SK-N-SH treated with all-trans-retinoic acid at 6 μM for 48 hours (cell line): ENCODE measurements around the gene RAG1.

Experiments used
- ATAC-seq: fragments of 200-7000 bp; cut with Tn5 transposase; 3 replicates; pipeline ENCODE4 v1.9.1; 2020; ENCODE audit warnings: mild to moderate bottlenecking, moderate library complexity
- ARNTL ChIP-seq: fragments of 450-650 bp; formaldehyde crosslinking; IDR thresholded peaks from 2 replicates; pipeline ENCODE4 v1.5.0; 2020; ENCODE audit warnings: low read depth, mild to moderate bottlenecking, moderate library complexity, borderline replicate concordance
- BACH2 ChIP-seq: fragments of 250-450 bp; sonication (Bioruptor Pico); IDR thresholded peaks from 2 replicates; pipeline ENCODE4 v1.9.0; 2021; ENCODE audit warnings: mild to moderate bottlenecking, borderline replicate concordance
- CREB5 ChIP-seq: fragments of 250-450 bp; sonication (Bioruptor Pico); IDR thresholded peaks from 2 replicates; pipeline ENCODE4 v1.5.1; 2020; ENCODE audit warnings: low read depth, mild to moderate bottlenecking, moderate library complexity
- CSDC2 ChIP-seq: fragments of 250-450 bp; sonication (Bioruptor Pico); IDR thresholded peaks from 2 replicates; pipeline ENCODE4 v1.5.0; 2020; ENCODE audit warnings: mild to moderate bottlenecking, moderate library complexity
- CSRNP3 ChIP-seq: fragments of 250-450 bp; sonication (Bioruptor Pico); IDR thresholded peaks from 2 replicates; pipeline ENCODE4 v1.5.1; 2021; ENCODE audit warnings: mild to moderate bottlenecking, moderate library complexity
- ESRRG ChIP-seq: fragments of 250-450 bp; sonication (Bioruptor Pico); IDR thresholded peaks from 2 replicates; pipeline ENCODE4 v1.6.1; 2021; ENCODE audit warnings: mild to moderate bottlenecking
- GLIS3 ChIP-seq: fragments of 250-450 bp; sonication (Bioruptor Pico); IDR thresholded peaks from 2 replicates; pipeline ENCODE4 v1.5.0; 2020; ENCODE audit warnings: mild to moderate bottlenecking, moderate library complexity
- ISL1 ChIP-seq: fragments of 250-450 bp; sonication (Bioruptor Pico); IDR thresholded peaks from 2 replicates; pipeline ENCODE4 v2.1.2; 2022; ENCODE audit warnings: mild to moderate bottlenecking, moderate library complexity
- OSR1 ChIP-seq: fragments of 250-450 bp; sonication (Bioruptor Pico); IDR thresholded peaks from 2 replicates; pipeline ENCODE4 v1.8.0; 2022; ENCODE audit warnings: moderate library complexity, mild to moderate bottlenecking, inconsistent platforms
- PATZ1 ChIP-seq: fragments of 250-450 bp; sonication (Bioruptor Pico); IDR thresholded peaks from 2 replicates; pipeline ENCODE4 v1.8.0; 2020; ENCODE audit warnings: mild to moderate bottlenecking, moderate library complexity, borderline replicate concordance
- POU6F1 ChIP-seq: fragments of 250-450 bp; sonication (Bioruptor Pico); IDR thresholded peaks from 2 replicates; pipeline ENCODE4 v1.8.0; 2021; ENCODE audit warnings: low read depth, mild to moderate bottlenecking, moderate library complexity, borderline replicate concordance
- PPARA ChIP-seq: fragments of 250-450 bp; sonication (Bioruptor Pico); IDR thresholded peaks from 2 replicates; pipeline ENCODE4 v1.5.0; 2020; ENCODE audit warnings: mild to moderate bottlenecking, borderline replicate concordance
- RARB ChIP-seq: fragments of 250-450 bp; sonication (Bioruptor Pico); IDR thresholded peaks from 2 replicates; pipeline ENCODE4 v1.8.0; 2021; ENCODE audit warnings: mild to moderate bottlenecking, moderate library complexity
- SNAI2 ChIP-seq: fragments of 250-450 bp; sonication (Bioruptor Pico); IDR thresholded peaks from 2 replicates; pipeline ENCODE4 v1.5.0; 2020; ENCODE audit warnings: mild to moderate bottlenecking, moderate library complexity
- TCF4 ChIP-seq: fragments of 250-450 bp; sonication (Bioruptor Pico); IDR thresholded peaks from 2 replicates; pipeline ENCODE4 v1.8.0; 2021; ENCODE audit warnings: mild to moderate bottlenecking, moderate library complexity, borderline replicate concordance
- TOX ChIP-seq: fragments of 250-450 bp; sonication (Bioruptor Pico); IDR thresholded peaks from 2 replicates; pipeline ENCODE4 v1.8.0; 2021; ENCODE audit warnings: mild to moderate bottlenecking, moderate library complexity, borderline replicate concordance
- TSHZ2 ChIP-seq: fragments of 250-450 bp; sonication (Bioruptor Pico); IDR thresholded peaks from 2 replicates; pipeline ENCODE4 v1.5.0; 2020; ENCODE audit warnings: mild to moderate bottlenecking, moderate library complexity
- ZNF565 ChIP-seq: fragments of 450-650 bp; formaldehyde crosslinking; conservative IDR thresholded peaks from 2 replicates; pipeline ENCODE4 v1.5.0; 2020; ENCODE audit warnings: low read depth, mild to moderate bottlenecking, moderate library complexity
- ZNF8 ChIP-seq: fragments of 450-650 bp; formaldehyde crosslinking; IDR thresholded peaks from 2 replicates; pipeline ENCODE4 v1.5.0; 2020; ENCODE audit warnings: mild to moderate bottlenecking, moderate library complexity

RAG1 gene

GRCh38 chr11:36578458-36578857 is 10.7 kb downstream of the RAG1 start:
- ATAC-seq = peak; percentile 41; the same call in 2 of the 3 replicates
- no peak for TF ChIP-seq CSRNP3 (CRISPR knock-in tag)
- TF ChIP-seq PPARA = no peak
- no peak for TF ChIP-seq ZNF565 (CRISPR knock-in tag)
- TF ChIP-seq BACH2 (CRISPR knock-in tag) = no peak
- TF ChIP-seq TSHZ2 = peak; percentile 55; the same call in 1 of the 2 replicates
- no peak for TF ChIP-seq CSDC2 (CRISPR knock-in tag)
- no peak for TF ChIP-seq RARB (CRISPR knock-in tag)
- TF ChIP-seq TCF4 (CRISPR knock-in tag) = peak; percentile 58; the same call in 1 of the 2 replicates

GRCh38 chr11:36581536-36581935 is 13.7 kb downstream of the RAG1 start:
- no peak for ATAC-seq
- TF ChIP-seq CREB5 (CRISPR knock-in tag) = no peak

GRCh38 chr11:36583667-36584066 is 15.9 kb downstream of the RAG1 start:
- TF ChIP-seq ZNF8 (CRISPR knock-in tag) (no peak), GLIS3 (no peak), OSR1 (CRISPR knock-in tag) (no peak), CSDC2 (CRISPR knock-in tag) (no peak), PPARA (no peak), POU6F1 (CRISPR knock-in tag) (no peak), CREB5 (CRISPR knock-in tag) (no peak), RARB (CRISPR knock-in tag) (no peak), ESRRG (CRISPR knock-in tag) (no peak), PATZ1 (CRISPR knock-in tag) (no peak)
- no peak for ATAC-seq

GRCh38 chr11:36586543-36586942 is 18.7 kb downstream of the RAG1 start:
- ATAC-seq = peak; percentile 43; the same call in 2 of the 3 replicates
- TF ChIP-seq PPARA = no peak
- no peak for TF ChIP-seq ISL1
- no peak for TF ChIP-seq CSRNP3 (CRISPR knock-in tag)
- TF ChIP-seq TOX (CRISPR knock-in tag) = no peak
- no peak for TF ChIP-seq CREB5 (CRISPR knock-in tag)
- TF ChIP-seq CSDC2 (CRISPR knock-in tag) = no peak
- no peak for TF ChIP-seq ARNTL (CRISPR knock-in tag)
- no peak for TF ChIP-seq TCF4 (CRISPR knock-in tag)
- no peak for TF ChIP-seq GLIS3
- TF ChIP-seq ZNF565 (CRISPR knock-in tag) = no peak
- TF ChIP-seq SNAI2 (CRISPR knock-in tag) = no peak
- TF ChIP-seq PATZ1 (CRISPR knock-in tag) = no peak
- TF ChIP-seq OSR1 (CRISPR knock-in tag) = no peak
